Measurements from ENCODE around the gene MAST4.

MAST4 gene

DNA sequence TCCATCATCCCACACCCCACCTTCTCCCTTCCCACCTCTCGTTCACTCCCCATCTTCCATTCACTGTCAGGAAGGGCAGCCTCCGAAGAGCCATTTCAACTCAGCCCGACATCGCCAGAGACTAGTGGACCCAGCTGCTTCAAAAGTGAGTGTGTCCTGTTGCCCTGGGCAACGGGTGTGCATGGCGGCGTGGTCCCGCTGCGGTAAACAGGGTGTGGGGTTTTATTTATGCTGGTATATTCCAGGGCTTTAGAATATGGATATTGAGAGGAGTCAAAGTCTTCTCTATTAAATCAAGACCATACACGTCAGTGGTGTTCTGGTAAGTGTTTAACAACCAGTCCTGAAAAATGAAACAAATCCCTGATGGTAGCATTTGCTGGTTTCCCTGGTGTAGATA lies 274.5 kb downstream of the MAST4 start:
- H3K36me3 ChIP-seq (ENCODE audit: insufficient read depth, low read length): no peaks in the 10 kb centered on the region
- H3K4me1 ChIP-seq (ENCODE audit: insufficient read depth, low read length): no peaks in the 10 kb centered on the region
- no peaks in the 10 kb centered on the region for H3K27me3 ChIP-seq (ENCODE audit: control insufficient read depth in 1 of 2, insufficient read depth in 2 of 2, low read length in 2 of 2)
- H3K27ac ChIP-seq (ENCODE audit: low read depth, low read length): no peak overlapping the region
- no peak overlapping the region for H3K9ac ChIP-seq (ENCODE audit: low read length)
- H3K9me3 ChIP-seq (ENCODE audit: low read length): no peaks in the 10 kb centered on the region
- no peak overlapping the region for H3K4me3 ChIP-seq (ENCODE audit: low read depth in 1 of 2, low read length in 2 of 2)

GRCh38 chr5:66871651-66872050 lies 275.5 kb downstream of the MAST4 start:
- Histone ChIP-seq H3K4me3 (ENCODE audit: low read depth in 1 of 2, low read length in 2 of 2) (no peak overlapping the region), H3K4me1 (ENCODE audit: insufficient read depth, low read length) (no peaks in the 10 kb centered on the region), H3K36me3 (ENCODE audit: insufficient read depth, low read length) (no peaks in the 10 kb centered on the region), H3K27ac (ENCODE audit: low read depth, low read length) (no peak overlapping the region), H3K9me3 (ENCODE audit: low read length) (no peaks in the 10 kb centered on the region), H3K27me3 (ENCODE audit: control insufficient read depth in 1 of 2, insufficient read depth in 2 of 2, low read length in 2 of 2) (no peaks in the 10 kb centered on the region), H3K9ac (ENCODE audit: low read length) (no peak overlapping the region)

DNA sequence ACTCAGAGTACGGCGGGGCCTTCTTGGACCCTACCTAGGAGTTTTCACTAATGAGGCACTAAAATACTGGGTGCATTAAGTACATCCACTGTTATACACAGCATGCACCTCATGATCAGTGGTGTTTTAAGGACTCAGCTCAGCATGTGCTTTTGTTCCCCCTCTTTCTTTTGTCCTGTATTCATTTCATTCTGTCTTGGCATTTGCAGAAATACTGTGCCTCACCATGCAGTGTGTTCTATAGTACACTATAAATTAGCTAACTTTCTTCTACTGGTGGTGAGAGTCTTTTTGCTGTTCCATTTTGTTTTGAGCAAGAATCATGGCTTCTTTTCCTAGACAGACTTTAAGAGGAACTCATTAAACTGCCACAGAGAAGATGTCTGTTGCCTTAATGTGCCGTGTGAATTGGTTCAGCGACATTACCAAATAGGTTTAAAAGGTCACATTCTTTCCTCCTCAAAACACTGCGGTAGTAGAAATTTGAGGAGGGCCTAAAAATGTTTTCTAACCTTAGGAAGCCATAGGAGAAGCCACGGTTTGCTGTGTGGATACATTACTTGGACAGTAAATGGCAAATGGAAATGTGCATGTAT lies 276.6 kb downstream of the MAST4 start:
- no peaks in the 10 kb centered on the region for H3K9me3 ChIP-seq (ENCODE audit: low read length)
- H3K27ac ChIP-seq (ENCODE audit: low read depth, low read length): no peak overlapping the region
- no peak overlapping the region for H3K4me3 ChIP-seq (ENCODE audit: low read depth in 1 of 2, low read length in 2 of 2)
- no peaks in the 10 kb centered on the region for H3K27me3 ChIP-seq (ENCODE audit: control insufficient read depth in 1 of 2, insufficient read depth in 2 of 2, low read length in 2 of 2)
- no peak overlapping the region for H3K9ac ChIP-seq (ENCODE audit: low read length)
- no peaks in the 10 kb centered on the region for H3K4me1 ChIP-seq (ENCODE audit: insufficient read depth, low read length)
- no peaks in the 10 kb centered on the region for H3K36me3 ChIP-seq (ENCODE audit: insufficient read depth, low read length)

- Histone ChIP-seq H3K27ac (ENCODE audit: low read depth, low read length) (no peak overlapping the region), H3K4me3 (ENCODE audit: low read depth in 1 of 2, low read length in 2 of 2) (no peak overlapping the region), H3K9me3 (ENCODE audit: low read length) (no peaks in the 10 kb centered on the region), H3K36me3 (ENCODE audit: insufficient read depth, low read length) (no peaks in the 10 kb centered on the region), H3K9ac (ENCODE audit: low read length) (no peak overlapping the region), H3K27me3 (ENCODE audit: control insufficient read depth in 1 of 2, insufficient read depth in 2 of 2, low read length in 2 of 2) (no peaks in the 10 kb centered on the region), H3K4me1 (ENCODE audit: insufficient read depth, low read length) (no peaks in the 10 kb centered on the region)
These were observed 277.8 kb downstream of the MAST4 start for GRCh38 chr5:66874004-66874403.

DNA sequence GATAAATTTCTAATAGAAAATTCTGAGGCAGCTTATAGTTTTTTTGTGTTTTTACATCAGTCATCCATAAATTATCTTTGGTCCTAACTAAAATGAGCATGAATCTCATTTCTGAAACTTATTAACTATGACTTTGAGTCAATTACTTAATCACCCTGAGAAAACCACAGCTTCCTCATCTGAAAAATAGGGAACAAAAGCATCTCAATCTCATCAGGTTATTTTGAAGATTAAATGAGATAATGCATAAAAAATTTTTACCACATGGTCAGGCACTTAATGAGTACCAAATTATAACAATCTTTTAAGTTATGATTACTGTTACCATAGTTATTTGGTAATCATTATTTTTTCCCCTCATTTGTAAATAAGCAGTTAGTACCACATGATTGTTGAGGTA lies 279.1 kb downstream of the MAST4 start:
- no peaks in the 10 kb centered on the region for H3K36me3 ChIP-seq (ENCODE audit: insufficient read depth, low read length)
- no peaks in the 10 kb centered on the region for H3K9me3 ChIP-seq (ENCODE audit: low read length)
- no peak overlapping the region for H3K27ac ChIP-seq (ENCODE audit: low read depth, low read length)
- H3K4me1 ChIP-seq (ENCODE audit: insufficient read depth, low read length): no peaks in the 10 kb centered on the region
- no peak overlapping the region for H3K4me3 ChIP-seq (ENCODE audit: low read depth in 1 of 2, low read length in 2 of 2)
- H3K27me3 ChIP-seq (ENCODE audit: control insufficient read depth in 1 of 2, insufficient read depth in 2 of 2, low read length in 2 of 2): no peaks in the 10 kb centered on the region
- H3K9ac ChIP-seq (ENCODE audit: low read length): no peak overlapping the region

DNA sequence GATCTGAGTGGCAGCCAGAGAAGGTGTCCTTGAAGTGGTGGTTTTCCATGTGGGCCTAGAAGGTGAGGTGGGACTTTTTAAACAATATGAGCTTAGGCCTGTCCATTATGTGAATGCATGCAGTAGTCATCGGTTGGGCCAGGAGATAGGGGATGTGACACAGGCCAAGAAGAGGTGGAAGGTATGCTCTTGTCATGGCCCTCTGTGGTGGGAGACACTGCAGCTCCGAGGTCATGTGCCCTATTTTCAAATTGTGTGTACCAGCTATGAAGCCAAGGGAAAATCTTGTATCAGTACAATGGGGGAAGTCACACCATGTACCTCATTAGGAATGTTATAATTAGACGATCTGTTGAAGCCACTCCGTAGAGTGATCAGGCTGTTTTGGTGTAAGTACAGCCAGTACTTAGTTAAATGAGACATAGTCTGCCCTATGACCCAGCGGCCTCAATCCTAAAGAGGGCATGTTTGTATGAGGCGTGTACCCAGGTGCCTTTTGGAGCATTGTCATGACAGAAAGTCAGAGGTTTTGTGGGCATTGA lies 280.1 kb downstream of the MAST4 start:
- Histone ChIP-seq H3K9me3 (ENCODE audit: low read length) (no peaks in the 10 kb centered on the region), H3K36me3 (ENCODE audit: insufficient read depth, low read length) (no peaks in the 10 kb centered on the region), H3K27me3 (ENCODE audit: control insufficient read depth in 1 of 2, insufficient read depth in 2 of 2, low read length in 2 of 2) (no peaks in the 10 kb centered on the region), H3K9ac (ENCODE audit: low read length) (no peak overlapping the region), H3K4me3 (ENCODE audit: low read depth in 1 of 2, low read length in 2 of 2) (no peak overlapping the region), H3K4me1 (ENCODE audit: insufficient read depth, low read length) (peaks cover 6% of the 10 kb centered on the region), H3K27ac (ENCODE audit: low read depth, low read length) (no peak overlapping the region)

GRCh38 chr5:66877843-66878242 lies 281.6 kb downstream of the MAST4 start:
- H3K27ac ChIP-seq (ENCODE audit: low read depth, low read length): no peak overlapping the region
- no peaks in the 10 kb centered on the region for H3K27me3 ChIP-seq (ENCODE audit: control insufficient read depth in 1 of 2, insufficient read depth in 2 of 2, low read length in 2 of 2)
- H3K9me3 ChIP-seq (ENCODE audit: low read length): no peaks in the 10 kb centered on the region
- no peak overlapping the region for H3K9ac ChIP-seq (ENCODE audit: low read length)
- no peaks in the 10 kb centered on the region for H3K36me3 ChIP-seq (ENCODE audit: insufficient read depth, low read length)
- H3K4me3 ChIP-seq (ENCODE audit: low read depth in 1 of 2, low read length in 2 of 2): no peak overlapping the region
- H3K4me1 ChIP-seq (ENCODE audit: insufficient read depth, low read length): peaks cover 11% of the 10 kb centered on the region

- Histone ChIP-seq H3K4me3 (ENCODE audit: low read depth in 1 of 2, low read length in 2 of 2) (no peak overlapping the region), H3K27ac (ENCODE audit: low read depth, low read length) (no peak overlapping the region), H3K9ac (ENCODE audit: low read length) (no peak overlapping the region), H3K4me1 (ENCODE audit: insufficient read depth, low read length) (peaks cover 11% of the 10 kb centered on the region), H3K36me3 (ENCODE audit: insufficient read depth, low read length) (no peaks in the 10 kb centered on the region), H3K27me3 (ENCODE audit: control insufficient read depth in 1 of 2, insufficient read depth in 2 of 2, low read length in 2 of 2) (no peaks in the 10 kb centered on the region), H3K9me3 (ENCODE audit: low read length) (no peaks in the 10 kb centered on the region)
These were observed 284.2 kb downstream of the MAST4 start for GRCh38 chr5:66880401-66880800.

- peaks cover 11% of the 10 kb centered on the region for H3K4me1 ChIP-seq (ENCODE audit: insufficient read depth, low read length)
- H3K9me3 ChIP-seq (ENCODE audit: low read length): no peaks in the 10 kb centered on the region
- no peak overlapping the region for H3K9ac ChIP-seq (ENCODE audit: low read length)
- H3K4me3 ChIP-seq (ENCODE audit: low read depth in 1 of 2, low read length in 2 of 2): no peak overlapping the region
- H3K36me3 ChIP-seq (ENCODE audit: insufficient read depth, low read length): no peaks in the 10 kb centered on the region
- no peaks in the 10 kb centered on the region for H3K27me3 ChIP-seq (ENCODE audit: control insufficient read depth in 1 of 2, insufficient read depth in 2 of 2, low read length in 2 of 2)
- no peak overlapping the region for H3K27ac ChIP-seq (ENCODE audit: low read depth, low read length)
These were observed 285.4 kb downstream of the MAST4 start for GRCh38 chr5:66881480-66882161.

DNA sequence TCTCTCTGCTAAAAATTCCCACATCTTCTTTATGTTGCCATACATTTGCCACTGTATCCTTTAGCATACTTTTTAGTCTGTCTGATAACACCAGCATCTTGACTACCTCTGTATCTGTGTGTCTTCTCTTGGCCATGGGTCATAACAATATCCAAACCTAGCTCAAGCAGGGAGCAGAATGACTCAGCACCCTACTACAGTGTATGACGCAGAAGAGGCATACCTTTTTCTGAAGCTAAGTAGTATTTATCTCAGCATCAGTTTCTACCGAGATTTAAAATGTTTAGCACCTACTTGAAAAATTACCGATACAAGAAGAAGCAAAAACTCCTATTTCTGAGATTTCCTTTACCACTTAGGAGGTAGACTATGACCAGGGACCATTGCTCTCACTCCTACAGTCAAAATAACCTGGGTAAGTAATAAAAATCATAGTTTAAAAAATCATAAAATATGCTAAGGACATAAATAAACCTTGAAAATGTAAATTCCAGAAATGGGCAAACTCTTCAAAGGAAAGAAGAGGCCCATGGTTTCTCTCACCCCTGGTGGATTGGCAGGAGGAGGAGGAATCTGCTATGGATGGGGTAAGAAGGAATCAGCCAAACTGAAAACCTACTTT lies 286.5 kb downstream of the MAST4 start:
- no peak overlapping the region for H3K9ac ChIP-seq (ENCODE audit: low read length)
- H3K27ac ChIP-seq (ENCODE audit: low read depth, low read length): no peak overlapping the region
- no peaks in the 10 kb centered on the region for H3K27me3 ChIP-seq (ENCODE audit: control insufficient read depth in 1 of 2, insufficient read depth in 2 of 2, low read length in 2 of 2)
- H3K4me3 ChIP-seq (ENCODE audit: low read depth in 1 of 2, low read length in 2 of 2): no peak overlapping the region
- H3K9me3 ChIP-seq (ENCODE audit: low read length): no peaks in the 10 kb centered on the region
- peaks cover 11% of the 10 kb centered on the region for H3K4me1 ChIP-seq (ENCODE audit: insufficient read depth, low read length)
- H3K36me3 ChIP-seq (ENCODE audit: insufficient read depth, low read length): no peaks in the 10 kb centered on the region

DNA sequence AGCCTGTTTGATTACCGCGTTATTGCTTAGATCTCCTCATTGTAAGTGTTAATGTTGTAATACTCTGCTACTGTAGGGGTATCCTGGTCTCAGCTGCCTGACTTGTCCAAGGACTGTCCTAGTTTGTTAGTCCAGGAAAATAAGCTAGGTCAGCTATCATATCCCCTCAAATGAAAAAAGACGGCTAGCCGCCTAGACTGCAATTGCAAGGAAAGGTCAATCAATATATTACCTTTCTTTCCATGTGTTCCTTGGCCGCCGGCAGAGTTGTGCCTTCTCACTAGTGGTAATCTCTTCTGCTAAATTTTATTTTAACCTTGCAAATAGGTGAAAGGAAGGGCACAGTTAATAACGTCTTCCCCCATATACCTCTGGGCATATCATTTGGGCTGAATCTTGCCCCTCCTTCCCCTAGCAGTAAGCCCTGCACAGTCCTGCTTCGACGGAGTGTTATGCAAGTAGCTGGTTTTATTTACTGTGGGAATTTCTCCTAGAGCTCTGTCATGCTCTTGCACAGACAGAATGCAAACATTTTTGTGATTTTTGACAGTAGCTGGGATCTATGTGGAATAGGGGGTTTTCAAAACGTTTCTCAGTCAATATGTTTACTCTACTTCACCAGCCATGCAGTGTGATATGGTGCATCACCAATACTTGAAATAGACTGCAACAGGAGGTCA lies 288.5 kb downstream of the MAST4 start:
- H3K4me3 ChIP-seq (ENCODE audit: low read depth in 1 of 2, low read length in 2 of 2): no peak overlapping the region
- H3K27me3 ChIP-seq (ENCODE audit: control insufficient read depth in 1 of 2, insufficient read depth in 2 of 2, low read length in 2 of 2): no peaks in the 10 kb centered on the region
- no peak overlapping the region for H3K27ac ChIP-seq (ENCODE audit: low read depth, low read length)
- H3K4me1 ChIP-seq (ENCODE audit: insufficient read depth, low read length): peaks cover 16% of the 10 kb centered on the region
- no peaks in the 10 kb centered on the region for H3K36me3 ChIP-seq (ENCODE audit: insufficient read depth, low read length)
- H3K9ac ChIP-seq (ENCODE audit: low read length): no peak overlapping the region
- no peaks in the 10 kb centered on the region for H3K9me3 ChIP-seq (ENCODE audit: low read length)
